Spleen (tissue), 11 donors: Measurements from ENCODE around the gene UFC1. TPM values are rescaled to one million over a fixed set of nuclear protein-coding genes. Genes with fewer than 3 reads are reported as not detected.

Source experiments
- DNase-seq: peaks from one replicate; pipeline ENCODE4 v3.0.0-alpha.2; 2020
- H3K27ac ChIP-seq, 8 donors: fragments of 200-600 bp; sonication (generic) in 7 of 8; 1 replicate in 4 of 8; 2 replicates in 4 of 8; pipeline versions ENCODE4 v1.5.0 to v1.8.0; 2016 to 2021; ENCODE audit warnings: inconsistent platforms in 4 of 8, mild to moderate bottlenecking in 4 of 8, moderate library complexity in 1 of 8
- H3K27me3 ChIP-seq, 7 donors: fragments of 200-600 bp; sonication (generic) in 6 of 7; replicated peaks in 1 of 7; 1 replicate in 4 of 7; 2 replicates in 3 of 7; pipeline versions ENCODE4 v1.5.0 to v1.8.0; 2016 to 2021; ENCODE audit warnings: inconsistent platforms in 3 of 7, mild to moderate bottlenecking in 1 of 7
- H3K36me3 ChIP-seq, 6 donors: fragments of 200-600 bp; sonication (generic) in 5 of 6; 1 replicate in 4 of 6; 2 replicates in 2 of 6; pipeline versions ENCODE4 v1.5.0 to v1.8.0; 2016 to 2021; ENCODE audit warnings: inconsistent platforms in 2 of 6
- H3K4me1 ChIP-seq, 6 donors: fragments of 200-600 bp; sonication (generic) in 5 of 6; 1 replicate in 3 of 6; 2 replicates in 3 of 6; pipeline versions ENCODE4 v1.5.0 to v1.8.0; 2016 to 2021; ENCODE audit warnings: inconsistent platforms in 3 of 6
- H3K4me3 ChIP-seq, 8 donors: fragments of 200-600 bp; sonication (generic) in 7 of 8; 1 replicate in 4 of 8; 2 replicates in 4 of 8; pipeline versions ENCODE4 v1.5.0 to v1.8.0; 2016 to 2021; ENCODE audit warnings: inconsistent platforms in 4 of 8, mild to moderate bottlenecking in 4 of 8, moderate library complexity in 2 of 8
- H3K9me3 ChIP-seq, 8 donors: fragments of 200-600 bp; sonication (generic) in 7 of 8; 1 replicate in 4 of 8; 2 replicates in 4 of 8; pipeline versions ENCODE4 v1.5.0 to v1.8.0; 2016 to 2021; ENCODE audit warnings: inconsistent platforms in 4 of 8
- POLR2A ChIP-seq, 3 donors: fragments of 450-650 bp; IDR thresholded peaks; one replicate each; pipeline ENCODE4 v1.5.1; 2017; ENCODE audit warnings: antibody characterized with exemption in 3 of 3, mild to moderate bottlenecking in 1 of 3
- POLR2AphosphoS5 ChIP-seq, 3 donors: sonication (generic); formaldehyde crosslinking; IDR thresholded peaks; one replicate each; pipeline ENCODE4 v1.5.1; 2017; ENCODE audit warnings: antibody characterized with exemption in 3 of 3
- WGBS, 5 donors: extraction: QIAGEN DNeasy Blood & Tissue Kit in 3 of 5; methylation state at CpG; one replicate each; pipeline versions ENCODE4 v1.1.5 to v1.1.7; 2013 to 2018; 5-methylcytosine and 5-hydroxymethylcytosine counted together
- intact Hi-C: fragments of 100-400 bp; cut with DNase I; formaldehyde crosslinking; loops from one replicate; pipeline ENCODE4 v1.15.0; 2023; ENCODE audit warnings: low total_unique reads
- polyA plus RNA-seq, 3 donors: library from polyadenylated mRNA; stranded (reverse); fragments of 200-250 nt; gene quantifications; one replicate each; pipeline ENCODE4 v1.2.1, GENCODE V29; 2013
- total RNA-seq, 7 donors: library from RNA; depleted of rRNA in 3 of 7; stranded (reverse); fragments of >200 nt in 3 of 7; fragmentation: NEBNext Ultra II Directional in 4 of 7; extraction: Animal tissue kit (Norgen Biotek cat#: 25700) in 4 of 7; gene quantifications; one replicate each; pipeline versions ENCODE4 v1.1.0 to v1.2.1, GENCODE V29; 2016 to 2021
- TF ChIP-seq, protein P1 (sequence below), 11 experiments: fragments of 200-600 bp in 7 of 11; fragments of 450-650 bp in 4 of 11; sonication (generic) in 4 of 11; IDR thresholded peaks in 8 of 11; conservative IDR thresholded peaks in 3 of 11; 1 replicate in 7 of 11; 2 replicates in 4 of 11; pipeline versions ENCODE4 v1.4.0 to v1.8.0; 2016 to 2021; ENCODE audit warnings: antibody characterized with exemption in 11 of 11, inconsistent platforms in 4 of 11, mild to moderate bottlenecking in 1 of 11
- donor health status: healthy with polysubstance abuse.
- donor health status: DM: no; HTN: no; CAD: no; lungs with moderate emphysema.
- donor health status: DM: no; HTN: no; CAD: no.
- donor health status: Bipolar disorder and iron deficiency.
- donor health status: healthy.
- donor health status: DM: no; HTN: no; CAD: no.
- donor health status: DM: yes; HTN: yes; CAD: no.

Gene UFC1
- total and polyA plus RNA-seq, 10 donors, result 62.8 to 130 (median 74.7) TPM

DNA sequence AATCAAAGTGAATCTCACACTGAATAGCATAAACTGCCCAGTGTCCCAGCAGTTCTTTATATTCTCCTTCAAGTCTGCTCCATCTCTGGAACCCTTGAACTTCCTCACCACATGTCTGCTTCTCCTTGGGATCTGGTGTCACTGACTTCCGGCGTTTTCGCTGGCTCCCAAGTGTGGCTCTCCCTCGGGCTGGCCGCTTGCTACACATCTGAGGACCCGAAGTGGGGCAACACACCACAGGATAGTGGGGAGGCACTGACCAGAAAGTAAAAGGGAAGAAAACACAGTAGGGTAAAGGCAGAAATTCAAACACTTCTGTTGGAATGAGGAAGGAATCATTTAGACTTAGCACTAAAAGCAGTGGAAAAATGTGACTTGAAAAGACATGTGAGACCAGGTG is 30.8 kb upstream of the UFC1 start:
- no peak overlapping the region for H3K4me3 ChIP-seq
- WGBS, 5 donors, result 79 to 91% (median 86%) methylated on average over 6 of the region's 6 CpGs
- no peaks in the 10 kb centered on the region for H3K9me3 ChIP-seq
- DNase-seq, result no peak
- TF ChIP-seq, protein P1, sequence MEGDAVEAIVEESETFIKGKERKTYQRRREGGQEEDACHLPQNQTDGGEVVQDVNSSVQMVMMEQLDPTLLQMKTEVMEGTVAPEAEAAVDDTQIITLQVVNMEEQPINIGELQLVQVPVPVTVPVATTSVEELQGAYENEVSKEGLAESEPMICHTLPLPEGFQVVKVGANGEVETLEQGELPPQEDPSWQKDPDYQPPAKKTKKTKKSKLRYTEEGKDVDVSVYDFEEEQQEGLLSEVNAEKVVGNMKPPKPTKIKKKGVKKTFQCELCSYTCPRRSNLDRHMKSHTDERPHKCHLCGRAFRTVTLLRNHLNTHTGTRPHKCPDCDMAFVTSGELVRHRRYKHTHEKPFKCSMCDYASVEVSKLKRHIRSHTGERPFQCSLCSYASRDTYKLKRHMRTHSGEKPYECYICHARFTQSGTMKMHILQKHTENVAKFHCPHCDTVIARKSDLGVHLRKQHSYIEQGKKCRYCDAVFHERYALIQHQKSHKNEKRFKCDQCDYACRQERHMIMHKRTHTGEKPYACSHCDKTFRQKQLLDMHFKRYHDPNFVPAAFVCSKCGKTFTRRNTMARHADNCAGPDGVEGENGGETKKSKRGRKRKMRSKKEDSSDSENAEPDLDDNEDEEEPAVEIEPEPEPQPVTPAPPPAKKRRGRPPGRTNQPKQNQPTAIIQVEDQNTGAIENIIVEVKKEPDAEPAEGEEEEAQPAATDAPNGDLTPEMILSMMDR (IDR thresholded peaks at IDR 0.05 in 8 of 11, conservative IDR thresholded peaks at IDR 0.05 in 3 of 11), result no peak
- TF ChIP-seq POLR2A (IDR thresholded peaks at IDR 0.05), result no peak
- TF ChIP-seq POLR2AphosphoS5 (IDR thresholded peaks at IDR 0.05), result no peak
- intact Hi-C loops, result no loop called here
- peaks cover 15 to 96% (median 58%) of the 10 kb centered on the region in 6 donors for H3K4me1 ChIP-seq
- peak overlapping the region in 1 of 8 donors; percentile 98 for H3K27ac ChIP-seq
- peaks cover 1 to 88% (median 69%) of the 10 kb centered on the region in 6 donors for H3K36me3 ChIP-seq
- no peaks in the 10 kb centered on the region for H3K27me3 ChIP-seq

DNA sequence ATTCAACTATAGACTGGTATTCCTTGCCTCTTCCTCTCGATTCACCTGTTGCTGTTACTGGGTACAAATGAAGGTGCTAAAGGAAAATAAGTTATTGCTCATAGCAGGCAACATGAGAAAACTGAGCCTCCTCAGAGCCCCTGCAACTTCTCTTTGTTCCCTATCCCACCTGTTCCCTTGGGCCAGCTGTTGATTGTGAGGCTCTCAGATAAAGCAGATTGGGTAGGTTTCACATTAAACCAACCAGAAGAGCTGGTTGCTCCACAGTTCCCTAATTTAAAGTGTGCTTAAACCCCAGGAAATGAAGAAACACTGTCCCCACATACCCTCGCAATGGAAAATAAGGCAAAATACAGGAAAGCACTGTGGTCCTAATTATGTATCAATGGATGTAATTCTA is 26.1 kb upstream of the UFC1 start:
- peaks cover 32 to 94% (median 51%) of the 10 kb centered on the region in 6 donors for H3K4me1 ChIP-seq
- H3K27ac ChIP-seq, result peak overlapping the region in 5 of 8 donors; percentile 18 to 69 (median 36)
- H3K4me3 ChIP-seq, result no peak overlapping the region
- H3K9me3 ChIP-seq, result no peaks in the 10 kb centered on the region
- 65 to 85% (median 67%) methylated on average over 2 of the region's 2 CpGs for WGBS, 5 donors
- peaks cover 2 to 80% (median 59%) of the 10 kb centered on the region in 6 donors for H3K36me3 ChIP-seq
- TF ChIP-seq POLR2A (IDR thresholded peaks at IDR 0.05), result no peak
- TF ChIP-seq POLR2AphosphoS5 (IDR thresholded peaks at IDR 0.05), result no peak
- TF ChIP-seq, protein P1 (IDR thresholded peaks at IDR 0.05 in 8 of 11, conservative IDR thresholded peaks at IDR 0.05 in 3 of 11), result no peak
- H3K27me3 ChIP-seq, result no peaks in the 10 kb centered on the region
- intact Hi-C loops, result no loop called here
- peak; percentile 1 for DNase-seq

DNA sequence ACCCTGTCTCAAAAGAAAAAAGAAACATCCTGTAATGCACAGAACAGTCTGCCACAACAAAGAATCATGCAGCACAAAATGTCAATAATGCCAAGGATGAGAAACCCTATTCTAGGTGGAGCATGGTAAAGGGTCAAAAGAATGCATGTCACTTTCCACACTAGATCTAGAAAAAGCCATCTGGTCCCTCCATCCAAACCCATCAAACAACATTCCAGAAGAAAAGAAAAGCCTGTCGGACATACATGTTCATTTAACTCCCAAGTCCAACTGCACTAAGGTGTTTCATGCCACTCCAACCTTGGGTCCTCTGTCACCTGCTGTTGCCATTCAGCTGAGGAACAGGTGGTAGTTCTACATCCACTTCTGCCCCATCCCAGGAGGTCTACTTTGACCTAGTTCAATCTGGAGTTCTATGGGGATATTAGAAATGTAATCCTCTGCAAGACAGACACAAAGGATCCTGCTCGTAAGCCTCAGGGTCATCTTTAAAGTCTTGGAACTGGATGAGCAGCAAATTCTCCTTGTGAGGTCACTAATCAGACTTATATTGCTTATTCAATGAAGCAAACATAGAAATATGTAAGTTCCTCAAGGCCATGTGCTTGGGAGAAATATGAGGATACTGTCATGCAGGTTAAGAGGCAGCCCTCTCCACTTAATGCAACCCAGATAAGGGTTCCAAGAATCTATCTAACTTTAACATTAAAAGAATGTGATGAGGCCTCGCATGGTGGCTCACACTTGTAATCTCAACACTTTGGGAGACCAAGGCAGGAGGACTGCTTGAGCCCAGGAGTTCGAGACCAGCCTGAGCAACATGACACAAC is 25.0 kb upstream of the UFC1 start:
- Histone ChIP-seq H3K27ac (peak overlapping the region in 3 of 8 donors; percentile 1 to 99 (median 98)), H3K4me1 (peaks cover 37 to 92% (median 55%) of the 10 kb centered on the region in 6 donors), H3K9me3 (no peaks in the 10 kb centered on the region), H3K36me3 (peaks cover 2 to 69% (median 47%) of the 10 kb centered on the region in 6 donors), H3K4me3 (no peak overlapping the region), H3K27me3 (no peaks in the 10 kb centered on the region)
- TF ChIP-seq, protein P1 (IDR thresholded peaks at IDR 0.05 in 8 of 11, conservative IDR thresholded peaks at IDR 0.05 in 3 of 11), result no peak
- no peak for TF ChIP-seq POLR2A (IDR thresholded peaks at IDR 0.05)
- TF ChIP-seq POLR2AphosphoS5 (IDR thresholded peaks at IDR 0.05), result no peak
- intact Hi-C loops, result no loop called here
- DNase-seq, result peak; percentile 1
- 87 to 98% (median 94%) methylated on average over 4 of the region's 4 CpGs for WGBS, 5 donors

DNA sequence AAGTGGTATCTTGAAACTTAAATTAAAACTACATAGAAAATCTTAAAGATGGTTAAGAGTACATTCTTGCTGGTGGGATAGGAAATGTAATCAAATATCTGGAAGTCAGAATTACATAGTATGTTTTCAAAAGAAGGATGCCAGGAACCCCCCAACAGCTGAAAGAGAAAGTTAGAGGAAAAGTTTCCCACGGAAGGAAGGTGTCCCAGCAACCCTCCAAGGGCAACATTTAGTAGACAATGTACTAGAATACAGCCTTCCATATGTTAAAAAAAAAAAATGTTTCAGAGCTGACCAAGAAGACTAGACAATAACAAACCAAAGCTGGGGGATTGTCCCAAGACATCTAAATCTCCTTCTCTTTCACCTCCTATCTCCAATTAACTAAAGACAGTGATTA is 23.5 kb upstream of the UFC1 start:
- WGBS, 5 donors, result 41 to 66% (median 63%) methylated on average over 1 of the region's 1 CpG
- H3K27ac ChIP-seq, result peak overlapping the region in 5 of 8 donors; percentile 2 to 99 (median 97)
- peaks cover 40 to 92% (median 67%) of the 10 kb centered on the region in 6 donors for H3K4me1 ChIP-seq

More for the DNA sequence above, 23.5 kb upstream of the UFC1 start:
- no peak overlapping the region for H3K4me3 ChIP-seq
- intact Hi-C loops, result no loop called here
- TF ChIP-seq, protein P1 (IDR thresholded peaks at IDR 0.05 in 8 of 11, conservative IDR thresholded peaks at IDR 0.05 in 3 of 11), result no peak
- TF ChIP-seq POLR2A (IDR thresholded peaks at IDR 0.05), result no peak
- no peak for TF ChIP-seq POLR2AphosphoS5 (IDR thresholded peaks at IDR 0.05)
- DNase-seq, result no peak
- no peaks in the 10 kb centered on the region for H3K9me3 ChIP-seq
- no peaks in the 10 kb centered on the region for H3K27me3 ChIP-seq
- peaks cover 2 to 58% (median 34%) of the 10 kb centered on the region in 6 donors for H3K36me3 ChIP-seq
